Omental fat pad (tissue), 4 donors: ENCODE data around the gene LMOD1. TPM values are rescaled to one million over a fixed set of nuclear protein-coding genes. Genes with fewer than 3 reads are reported as not detected.

Experiments used
- ATAC-seq: fragments of 150-250 bp; one replicate; pipeline ENCODE4 v1.9.1; 2016; ENCODE audit warnings: mild to moderate bottlenecking, moderate library complexity; ENCODE audit not compliant: low FRiP score
- DNase-seq: peaks from one replicate; pipeline ENCODE4 v3.0.0-alpha.2; 2019; ENCODE audit warnings: low spot score
- CTCF ChIP-seq, 3 donors: fragments of 450-650 bp; IDR thresholded peaks; one replicate each; pipeline ENCODE4 v1.5.1; 2016 to 2017; ENCODE audit warnings: antibody characterized with exemption in 3 of 3, mild to moderate bottlenecking in 3 of 3, moderate library complexity in 2 of 3
- total RNA-seq, 4 donors: library from RNA; depleted of rRNA; stranded (reverse); fragments of >200 nt; gene quantifications; one replicate each; pipeline ENCODE4 v1.1.0, GENCODE V29; 2016

LMOD1 gene
- total RNA-seq, 4 donors from 2014 or later = 30.2 to 124 (median 35.8) TPM

GRCh38 chr1:201916649-201917249 is 29.6 kb downstream of the LMOD1 start:
- DNase-seq (peak; percentile 80), ATAC-seq (peak; percentile 83)
- no peak for TF ChIP-seq CTCF (IDR thresholded peaks at IDR 0.05)

- DNase-seq = no peak
- ATAC-seq = peak; percentile 56
Observed at GRCh38 chr1:201914456-201915235, 31.7 kb downstream of the LMOD1 start.

GRCh38 chr1:201912832-201913231 is 33.5 kb downstream of the LMOD1 start:
- no peak for ATAC-seq
- TF ChIP-seq CTCF (IDR thresholded peaks at IDR 0.05) = no peak
- no peak for DNase-seq

More at GRCh38 chr1:201914456-201915235, 31.7 kb downstream of the LMOD1 start:
- TF ChIP-seq CTCF (IDR thresholded peaks at IDR 0.05) = no peak

- ATAC-seq (no peak), DNase-seq (no peak)
- TF ChIP-seq CTCF (IDR thresholded peaks at IDR 0.05) = no peak
Observed at GRCh38 chr1:201911826-201912571, 34.3 kb downstream of the LMOD1 start.

GRCh38 chr1:201907621-201908020 is 38.7 kb downstream of the LMOD1 start:
- DNase-seq (no peak), ATAC-seq (no peak)

GRCh38 chr1:201906336-201906735 is 40.0 kb downstream of the LMOD1 start:
- DNase-seq (no peak), ATAC-seq (no peak)
- TF ChIP-seq CTCF (IDR thresholded peaks at IDR 0.05) = no peak

More at GRCh38 chr1:201907621-201908020, 38.7 kb downstream of the LMOD1 start:
- TF ChIP-seq CTCF (IDR thresholded peaks at IDR 0.05) = no peak
